Stimulated activated CD8-positive, alpha-beta memory T cell treated with anti-CD3 and anti-CD28 coated beads, Interleukin-12 subunit alpha, Interleukin-12 subunit beta, amount 100 ng/mL, for 4 hours (primary cell): ENCODE results near the gene POLR3A.
"Not testable (repeated sequence)": the region's sequence is repeated elsewhere in the genome, so short reads cannot be mapped to it uniquely, and the experiment has no call there.

ENCODE experiments used
- DNase-seq: peaks from one replicate; pipeline ENCODE4 v3.0.0-alpha.2; 2020; ENCODE audit warnings: low read depth

POLR3A gene

GRCh38 chr10:78019264-78019663, 10.1 kb downstream of the POLR3A start:
- DNase-seq, result no peak

GRCh38 chr10:78017856-78018255, 11.5 kb downstream of the POLR3A start:
- no peak for DNase-seq

- DNase-seq, result no peak
Observed at GRCh38 chr10:78015546-78015945, 13.8 kb downstream of the POLR3A start.

GRCh38 chr10:78013564-78013963, 15.8 kb downstream of the POLR3A start:
- no peak for DNase-seq

GRCh38 chr10:78011065-78011464, 18.2 kb downstream of the POLR3A start:
- no peak for DNase-seq

GRCh38 chr10:78010278-78010677, 19.0 kb downstream of the POLR3A start:
- no peak for DNase-seq

GRCh38 chr10:78009662-78010061, 19.7 kb downstream of the POLR3A start:
- DNase-seq, result no peak

- DNase-seq, result no peak
Observed at GRCh38 chr10:78007172-78007571, 22.1 kb downstream of the POLR3A start.

- DNase-seq, result no peak
Observed at GRCh38 chr10:78004215-78005026, 24.9 kb downstream of the POLR3A start.

GRCh38 chr10:78002541-78003288, 26.6 kb downstream of the POLR3A start:
- DNase-seq, result no peak

- DNase-seq, result no peak
Observed at GRCh38 chr10:78000956-78001472, 28.3 kb downstream of the POLR3A start.

GRCh38 chr10:78000206-78000605, 29.1 kb downstream of the POLR3A start:
- no peak for DNase-seq

- DNase-seq, result not testable (repeated sequence)
Observed at GRCh38 chr10:77998780-77999179, 30.5 kb downstream of the POLR3A start.

- no peak for DNase-seq
Observed at GRCh38 chr10:77993620-77994019, 35.7 kb downstream of the POLR3A start.

- no peak for DNase-seq
Observed at GRCh38 chr10:77989081-77989724, 40.1 kb downstream of the POLR3A start.

GRCh38 chr10:77987671-77988255, 41.6 kb downstream of the POLR3A start:
- no peak for DNase-seq

- no peak for DNase-seq
Observed at GRCh38 chr10:77984986-77985385, 44.3 kb downstream of the POLR3A start.

- DNase-seq, result no peak
Observed at GRCh38 chr10:77983384-77984341, 45.7 kb downstream of the POLR3A start.

- no peak for DNase-seq
Observed at GRCh38 chr10:77981281-77981680, 48.0 kb downstream of the POLR3A start.

GRCh38 chr10:77979221-77979620, 50.1 kb downstream of the POLR3A start:
- no peak for DNase-seq

GRCh38 chr10:77978360-77978759, 51.0 kb downstream of the POLR3A start:
- DNase-seq, result no peak
